NOMO-1 treated with dmso at 0.1 percent for 144 hours (cell line): ENCODE data around the gene EML6.

Experiments
- DNase-seq: peaks from one replicate; lab custom pipeline; 2025; ENCODE audit not compliant: unreplicated experiment; lab: John Stamatoyannopoulos, UW

The EML6 gene

DNA sequence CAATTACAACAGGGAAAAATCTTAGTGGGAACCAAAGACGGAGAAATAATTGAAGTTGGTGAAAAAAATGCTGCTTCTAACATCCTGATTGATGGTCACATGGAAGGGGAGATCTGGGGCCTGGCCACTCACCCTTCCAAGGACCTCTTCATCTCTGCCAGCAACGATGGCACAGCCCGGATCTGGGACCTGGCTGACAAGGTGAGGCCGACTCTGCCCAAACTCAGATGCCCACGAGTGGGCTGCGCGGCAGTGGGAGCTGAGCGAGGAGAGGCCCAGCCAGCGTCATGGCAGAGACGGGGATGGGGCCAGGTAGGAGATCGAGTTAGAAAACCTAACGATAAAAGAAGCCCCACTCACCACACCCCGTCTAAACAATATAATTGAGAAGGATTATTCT, 239.0 kb downstream of the EML6 start:
- DNase-seq: no peak

- no peak for DNase-seq
These were observed 239.5 kb downstream of the EML6 start for GRCh38 chr2:54962935-54963440.

GRCh38 chr2:54963476-54963875, 240.0 kb downstream of the EML6 start:
- no peak for DNase-seq

DNA sequence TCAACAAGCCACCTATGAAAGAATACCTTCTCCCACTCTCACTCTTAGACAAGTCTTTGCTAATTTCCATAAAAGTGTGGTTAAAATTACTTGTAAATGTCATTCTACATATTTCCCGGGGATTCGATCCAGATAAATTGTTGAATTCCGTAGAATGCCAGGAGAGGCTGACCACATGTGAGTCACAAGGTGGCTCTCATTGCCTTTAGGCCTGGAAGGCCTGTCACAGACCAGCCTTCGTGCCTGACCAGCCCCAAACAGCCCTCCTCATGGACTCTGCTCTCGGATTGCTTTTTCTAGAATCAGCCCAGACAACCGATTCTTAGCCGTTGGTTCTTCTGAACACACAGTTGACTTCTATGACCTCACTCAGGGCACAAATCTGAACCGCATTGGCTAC, 240.8 kb downstream of the EML6 start:
- DNase-seq: no peak

DNA sequence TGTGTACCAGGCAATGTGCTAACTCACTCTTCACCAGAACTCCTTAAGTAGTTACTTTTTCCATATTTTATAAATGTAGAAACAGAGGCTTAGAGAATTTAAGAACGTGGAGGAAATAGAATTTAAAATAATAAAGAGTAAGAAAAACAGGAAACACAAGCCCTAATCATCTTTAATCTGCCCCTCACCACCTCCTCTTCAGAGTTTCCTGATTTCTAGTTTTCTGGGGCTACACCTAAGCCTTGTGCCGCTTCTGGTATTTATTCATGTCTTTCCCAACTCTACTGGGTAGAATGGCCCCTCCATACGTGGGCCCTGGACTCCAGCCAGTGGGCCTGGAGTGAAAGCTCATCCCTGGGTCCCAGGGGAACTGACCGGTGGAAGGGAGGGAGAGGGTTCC, 241.4 kb downstream of the EML6 start:
- no peak for DNase-seq

DNA sequence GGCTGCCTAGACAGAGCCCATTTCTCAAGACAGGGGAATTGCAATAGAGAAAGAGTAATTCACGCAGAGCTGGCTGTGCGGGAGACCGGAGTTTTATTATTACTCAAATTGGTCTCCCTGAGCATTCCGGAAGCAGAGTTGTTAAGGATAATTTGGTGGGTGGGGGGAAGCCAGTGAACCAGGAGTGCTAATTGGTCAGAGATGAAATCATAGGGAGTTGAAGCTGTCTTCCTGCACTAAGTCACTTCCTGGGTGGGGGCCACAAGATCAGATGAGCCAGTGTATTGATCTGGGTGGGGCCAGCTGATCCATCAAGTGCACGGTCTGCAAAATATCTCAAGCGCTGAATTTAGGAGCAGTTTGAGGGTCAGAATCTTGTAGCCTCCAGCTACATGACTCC, 242.0 kb downstream of the EML6 start:
- no peak for DNase-seq

GRCh38 chr2:54966165-54966832, 242.8 kb downstream of the EML6 start:
- no peak for DNase-seq

- no peak for DNase-seq
These were observed 243.4 kb downstream of the EML6 start for GRCh38 chr2:54966837-54967236.

DNA sequence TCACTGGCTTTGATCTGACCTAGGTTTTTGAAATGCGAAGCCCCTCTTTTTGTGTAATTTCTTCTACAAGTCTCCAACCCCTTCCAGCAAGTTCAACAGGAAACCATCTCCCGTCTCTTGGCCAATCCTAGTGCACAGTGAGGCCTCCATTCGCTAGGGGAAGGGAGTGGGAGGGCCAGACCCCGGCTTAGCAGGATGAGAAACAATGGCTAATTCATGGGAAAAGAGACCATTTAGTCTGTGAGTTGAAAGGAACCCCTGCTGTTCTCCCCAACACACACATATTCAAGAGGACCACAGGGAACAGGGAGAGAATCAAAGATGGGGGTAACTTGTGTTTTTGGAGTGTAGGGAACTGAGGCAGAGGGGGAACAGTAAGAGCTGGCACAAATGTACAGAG, 243.8 kb downstream of the EML6 start:
- DNase-seq: no peak

- no peak for DNase-seq
These were observed 244.4 kb downstream of the EML6 start for GRCh38 chr2:54967759-54968365.

DNA sequence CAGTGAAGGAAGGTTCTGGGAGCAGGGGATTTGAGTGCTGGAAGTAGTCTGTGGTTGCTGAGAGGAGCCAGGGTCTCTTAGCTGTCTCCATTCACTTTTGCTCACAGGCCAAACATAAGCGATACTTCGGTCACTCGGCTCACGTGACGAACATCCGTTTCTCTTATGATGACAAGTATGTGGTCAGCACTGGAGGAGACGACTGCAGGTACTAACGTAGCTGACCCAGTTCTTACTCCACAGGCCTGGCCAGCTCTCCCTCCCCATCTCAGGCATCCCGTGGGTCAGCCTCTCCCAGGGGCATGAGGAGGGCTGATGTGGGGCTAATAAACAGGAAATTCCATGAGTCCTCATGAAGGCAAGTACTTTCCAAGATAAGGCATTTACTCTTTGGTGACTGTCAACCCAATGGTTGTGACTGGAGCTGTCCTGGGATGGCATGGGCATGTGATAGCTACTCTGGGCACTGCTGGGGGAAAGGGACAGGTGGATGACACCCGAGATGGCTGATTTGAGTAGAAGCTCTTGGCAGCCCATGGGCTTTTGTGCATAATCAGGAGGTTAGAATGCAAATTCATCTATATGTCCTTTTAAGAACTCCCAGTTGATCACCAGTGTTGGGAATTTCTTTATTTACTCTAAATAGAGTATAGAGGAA, 245.2 kb downstream of the EML6 start:
- no peak for DNase-seq

- no peak for DNase-seq
These were observed 246.0 kb downstream of the EML6 start for GRCh38 chr2:54969295-54969939.

- no peak for DNase-seq
These were observed 246.5 kb downstream of the EML6 start for GRCh38 chr2:54969940-54970338.

DNA sequence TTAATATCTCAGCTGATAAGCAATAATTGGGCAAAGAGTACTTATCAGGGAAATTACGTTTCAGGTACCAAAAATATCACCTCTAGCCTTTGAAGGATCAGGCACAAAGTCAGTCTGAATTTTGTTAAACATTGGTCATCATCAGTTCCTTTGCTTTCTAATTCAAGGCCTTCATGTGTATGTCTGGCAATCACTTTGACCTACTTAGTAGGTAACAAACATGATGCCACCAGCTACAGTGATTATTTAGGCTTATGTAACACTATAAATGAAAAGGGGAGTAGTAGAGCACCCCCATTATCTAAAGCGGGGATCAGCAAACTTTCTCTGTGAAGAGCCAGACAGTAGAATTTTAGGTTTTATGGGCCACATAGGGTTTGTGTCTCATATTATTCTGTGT, 251.7 kb downstream of the EML6 start:
- no peak for DNase-seq

GRCh38 chr2:54975598-54976492, 252.4 kb downstream of the EML6 start:
- DNase-seq: no peak

DNA sequence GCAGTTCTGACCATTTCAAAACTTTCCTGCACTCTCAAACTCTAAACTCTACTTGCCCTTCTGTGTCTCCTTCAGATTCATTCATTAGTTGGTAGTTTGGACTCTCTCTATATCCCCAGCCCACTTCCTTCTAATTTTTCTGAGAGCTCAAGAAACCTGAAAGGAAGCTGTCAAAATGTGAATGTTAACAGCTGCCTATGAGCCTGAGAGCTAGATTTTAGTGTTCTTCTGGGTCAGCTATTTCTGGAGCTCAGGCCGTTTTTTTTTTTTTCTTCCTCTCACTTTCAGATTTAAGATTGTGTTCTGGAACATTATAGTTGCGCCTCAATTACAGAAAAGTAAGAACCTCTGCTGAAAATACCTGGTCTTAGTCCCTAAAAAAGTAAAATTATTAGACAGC, 253.7 kb downstream of the EML6 start:
- no peak for DNase-seq

DNA sequence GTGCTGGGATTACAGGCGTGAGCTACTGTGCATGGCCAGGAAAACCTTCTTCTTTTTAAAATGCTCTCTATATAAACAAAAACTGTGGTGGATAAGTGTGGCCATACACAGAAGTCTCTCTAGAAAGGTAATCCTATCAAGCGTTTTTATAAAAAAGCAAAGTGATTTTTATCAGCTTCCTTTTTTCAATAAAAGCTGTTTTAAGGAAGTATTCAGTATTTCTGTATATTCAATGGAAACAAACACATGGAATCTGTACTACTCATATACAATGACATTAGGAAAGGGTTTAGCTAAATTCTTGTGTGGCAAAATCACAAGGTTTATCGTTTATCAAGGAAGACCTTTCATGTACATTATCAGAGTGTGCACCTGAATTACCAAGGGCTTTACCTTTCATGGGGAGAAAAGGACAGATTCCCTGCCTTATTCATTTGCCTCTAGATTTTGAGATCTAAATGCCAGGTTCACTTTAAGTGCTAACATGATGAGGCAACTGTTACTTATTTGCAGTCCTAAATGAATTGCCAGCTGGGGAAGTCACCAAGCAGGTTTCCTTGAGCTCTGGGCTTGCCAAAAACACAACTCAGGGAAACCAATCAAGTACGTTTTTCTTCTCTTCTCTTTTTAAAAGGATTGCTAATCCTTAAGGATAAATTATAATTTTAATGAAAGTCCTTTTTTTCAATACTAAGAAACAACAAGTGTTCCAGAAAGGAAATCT, 256.0 kb downstream of the EML6 start:
- no peak for DNase-seq

DNA sequence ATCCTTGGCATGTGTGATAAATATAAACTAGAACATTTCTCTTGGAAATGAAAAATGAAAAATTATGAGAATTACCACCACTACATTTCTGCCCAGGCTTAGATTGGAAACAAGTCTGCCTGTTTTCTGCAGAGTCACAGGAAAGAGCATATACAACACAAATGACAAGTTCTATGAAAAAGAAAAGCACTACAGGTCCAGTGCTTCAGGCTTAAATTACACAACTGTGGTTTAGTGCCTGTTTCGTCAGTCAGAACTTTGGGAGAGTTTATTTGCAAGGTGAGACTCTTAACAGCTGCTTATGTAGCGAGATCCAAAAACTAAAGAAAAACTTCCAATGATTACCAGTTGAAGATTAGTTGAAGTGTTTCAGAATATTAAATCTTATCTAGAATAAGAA, 257.9 kb downstream of the EML6 start:
- DNase-seq: no peak

DNA sequence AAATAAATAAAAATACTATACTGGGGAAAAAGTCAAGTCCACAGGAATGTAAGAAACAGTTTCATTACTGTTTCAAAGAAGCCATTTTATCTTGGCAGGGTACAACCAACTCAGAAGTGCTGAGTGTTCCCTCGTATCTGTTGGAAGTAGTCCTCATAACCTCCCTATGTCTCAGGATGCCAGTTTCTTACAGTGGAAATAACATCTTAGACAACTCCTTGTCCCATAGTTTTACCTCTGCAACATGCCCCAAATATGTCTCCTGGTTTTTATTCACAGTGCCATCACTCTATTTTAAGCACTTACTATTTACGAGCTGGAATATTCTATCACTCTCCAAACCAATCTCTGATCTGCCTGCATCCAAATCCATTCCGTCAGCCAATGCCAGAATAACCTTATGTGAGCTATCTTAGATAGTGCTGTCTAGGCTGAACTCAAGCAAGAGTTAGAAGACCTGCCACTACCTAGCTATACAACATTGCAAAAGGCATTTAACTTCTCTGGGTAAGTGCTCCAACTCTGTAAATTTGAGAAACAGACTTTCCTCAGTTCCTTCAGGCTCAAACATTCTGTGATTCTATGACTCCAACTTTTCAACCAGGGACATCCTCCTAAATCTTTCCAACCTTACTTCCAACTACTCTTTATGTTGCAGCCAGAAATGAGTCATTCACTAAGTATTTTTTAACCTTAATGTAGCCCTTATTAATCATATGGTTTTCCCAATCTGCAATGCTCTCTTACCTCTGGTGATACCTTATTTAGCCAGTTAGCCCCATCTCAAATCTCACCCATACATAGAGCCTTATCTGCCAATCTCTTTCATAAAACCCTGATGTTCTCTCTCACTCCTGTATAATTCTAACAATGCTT, 260.1 kb downstream of the EML6 start:
- no peak for DNase-seq
